ENCODE data around the gene ZNF302. TPM values are rescaled to one million over a fixed set of nuclear protein-coding genes. Genes with fewer than 3 reads are reported as not detected.

Gene ZNF302
- 10 to 100 TPM; 23.8 to 24.9 TPM for total RNA-seq
- polyA plus RNA-seq (ENCODE audit: insufficient read length in 6 of 6): 10 to 100 TPM; 75.9 to 94.2 (median 83.0) TPM
- long read RNA-seq, donor 1, transcript ZNF302-201 (5 exons, 2,590 nt): major isoform, 6 of 17 reads
- long read RNA-seq, donor 1, transcript ZNF302-203 (5 exons, 2,600 nt): major isoform, 6 of 17 reads
- long read RNA-seq, donor 1, partial matches to known transcripts: 0 of 17 reads
- long read RNA-seq, donor 1, other reads (novel, unspliced or antisense): 0 of 17 reads
- long read RNA-seq, donor 2, transcript ZNF302-201 (5 exons, 2,590 nt): major isoform, 6 of 18 reads
- long read RNA-seq, donor 2, partial matches to known transcripts: 0 of 18 reads
- long read RNA-seq, donor 2, other reads (novel, unspliced or antisense): 5 of 18 reads
- long read RNA-seq, donor 3, transcript ZNF302-201 (5 exons, 2,590 nt): major isoform, 5 of 9 reads
- long read RNA-seq, donor 3, partial matches to known transcripts: 0 of 9 reads
- long read RNA-seq, donor 3, other reads (novel, unspliced or antisense): 0 of 9 reads
- long read RNA-seq, donor 4, partial matches to known transcripts: 1 of 16 reads
- long read RNA-seq, donor 4, other reads (novel, unspliced or antisense): 8 of 16 reads
- long read RNA-seq, donor 5, transcript ZNF302-203 (5 exons, 2,600 nt): major isoform, 9 of 34 reads
- long read RNA-seq, donor 5, transcript ZNF302-201 (5 exons, 2,590 nt): minor isoform, 7 of 34 reads
- long read RNA-seq, donor 5, partial matches to known transcripts: 15 of 34 reads
- long read RNA-seq, donor 5, other reads (novel, unspliced or antisense): 0 of 34 reads
- long read RNA-seq, donor 6, transcript ZNF302-203 (5 exons, 2,600 nt): major isoform, 8 of 16 reads
- long read RNA-seq, donor 6, transcript ZNF302-201 (5 exons, 2,590 nt): minor isoform, 5 of 16 reads
- long read RNA-seq, donor 6, partial matches to known transcripts: 0 of 16 reads
- long read RNA-seq, donor 6, other reads (novel, unspliced or antisense): 0 of 16 reads
- long read RNA-seq, donor 7, partial matches to known transcripts: 0 of 8 reads
- long read RNA-seq, donor 7, other reads (novel, unspliced or antisense): 0 of 8 reads
- long read RNA-seq, donor 8, partial matches to known transcripts: 0 of 7 reads
- long read RNA-seq, donor 8, other reads (novel, unspliced or antisense): 0 of 7 reads
- long read RNA-seq, donor 9, partial matches to known transcripts: 0 of 1 reads
- long read RNA-seq, donor 9, other reads (novel, unspliced or antisense): 0 of 1 reads
- long read RNA-seq, donor 10, partial matches to known transcripts: 16 of 18 reads
- long read RNA-seq, donor 10, other reads (novel, unspliced or antisense): 2 of 18 reads
- long read RNA-seq, donor 11: 0 reads
- long read RNA-seq, donor 12, transcript ZNF302-203 (5 exons, 2,600 nt): major isoform, 6 of 15 reads
- long read RNA-seq, donor 12, transcript ZNF302-201 (5 exons, 2,590 nt): major isoform, 6 of 15 reads
- long read RNA-seq, donor 12, partial matches to known transcripts: 0 of 15 reads
- long read RNA-seq, donor 12, other reads (novel, unspliced or antisense): 0 of 15 reads

DNA sequence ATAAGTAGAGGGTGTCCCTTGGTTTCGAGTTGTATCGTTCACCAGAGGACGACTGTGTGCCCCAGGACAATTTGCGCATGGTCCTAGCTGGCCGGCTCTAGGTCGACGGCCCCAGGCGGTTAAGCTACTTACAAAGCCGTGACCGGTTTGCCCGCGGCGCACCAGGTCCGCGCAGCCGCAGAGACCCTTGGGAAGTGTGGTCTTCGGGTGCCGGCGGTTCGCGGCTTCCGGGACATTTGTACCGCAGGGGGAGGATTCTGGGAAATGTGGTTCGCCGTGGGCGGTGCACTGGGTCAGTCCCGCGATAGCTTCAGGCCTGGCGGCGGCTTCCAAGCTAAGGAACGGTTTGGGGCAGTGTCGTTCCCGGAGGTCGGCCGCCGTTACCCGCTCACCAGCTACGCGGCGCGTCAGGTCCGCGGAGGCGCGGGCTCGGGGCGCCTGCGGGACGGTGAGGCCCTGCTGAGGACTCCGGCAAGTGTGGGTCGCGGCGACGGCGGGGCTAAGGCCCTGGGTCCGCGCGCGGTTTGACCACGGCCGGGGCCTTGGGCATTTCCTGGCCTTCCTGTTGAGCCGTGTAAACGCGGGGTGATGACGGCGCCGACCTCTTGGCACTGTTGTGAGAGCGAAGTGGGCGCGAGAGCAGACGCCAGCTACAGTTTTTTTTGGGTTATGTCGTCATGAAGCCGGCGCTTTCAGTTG is at the start of gene ZNF302:
ZNF302 (plus strand) TSS at position 293 of the 699 bp plus-strand sequence. CDS start 1,127 bp downstream, outside the sequence.
- H3K27ac ChIP-seq: peak within 1 kb of the TSS; percentile 98
- peaks cover 0 to 36% of the 10 kb centered on the region in 2 donors for H3K36me3 ChIP-seq
- ATAC-seq (peak; percentile 99), DNase-seq (peak; percentile 95 to 98 (median 98))
- peak within 1 kb of the TSS; percentile 64 to 81 for H3K4me3 ChIP-seq
- TF ChIP-seq, protein P1, sequence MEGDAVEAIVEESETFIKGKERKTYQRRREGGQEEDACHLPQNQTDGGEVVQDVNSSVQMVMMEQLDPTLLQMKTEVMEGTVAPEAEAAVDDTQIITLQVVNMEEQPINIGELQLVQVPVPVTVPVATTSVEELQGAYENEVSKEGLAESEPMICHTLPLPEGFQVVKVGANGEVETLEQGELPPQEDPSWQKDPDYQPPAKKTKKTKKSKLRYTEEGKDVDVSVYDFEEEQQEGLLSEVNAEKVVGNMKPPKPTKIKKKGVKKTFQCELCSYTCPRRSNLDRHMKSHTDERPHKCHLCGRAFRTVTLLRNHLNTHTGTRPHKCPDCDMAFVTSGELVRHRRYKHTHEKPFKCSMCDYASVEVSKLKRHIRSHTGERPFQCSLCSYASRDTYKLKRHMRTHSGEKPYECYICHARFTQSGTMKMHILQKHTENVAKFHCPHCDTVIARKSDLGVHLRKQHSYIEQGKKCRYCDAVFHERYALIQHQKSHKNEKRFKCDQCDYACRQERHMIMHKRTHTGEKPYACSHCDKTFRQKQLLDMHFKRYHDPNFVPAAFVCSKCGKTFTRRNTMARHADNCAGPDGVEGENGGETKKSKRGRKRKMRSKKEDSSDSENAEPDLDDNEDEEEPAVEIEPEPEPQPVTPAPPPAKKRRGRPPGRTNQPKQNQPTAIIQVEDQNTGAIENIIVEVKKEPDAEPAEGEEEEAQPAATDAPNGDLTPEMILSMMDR (IDR thresholded peaks at IDR 0.05): no peak
- intact Hi-C loops (cut with DNase I): no loop called here
- peaks cover 0 to 23% of the 10 kb centered on the region in 2 donors for H3K9me3 ChIP-seq
- peaks cover 0 to 17% of the 10 kb centered on the region in 2 donors for H3K4me1 ChIP-seq
- H3K27me3 ChIP-seq: no peaks in the 10 kb centered on the region

DNA sequence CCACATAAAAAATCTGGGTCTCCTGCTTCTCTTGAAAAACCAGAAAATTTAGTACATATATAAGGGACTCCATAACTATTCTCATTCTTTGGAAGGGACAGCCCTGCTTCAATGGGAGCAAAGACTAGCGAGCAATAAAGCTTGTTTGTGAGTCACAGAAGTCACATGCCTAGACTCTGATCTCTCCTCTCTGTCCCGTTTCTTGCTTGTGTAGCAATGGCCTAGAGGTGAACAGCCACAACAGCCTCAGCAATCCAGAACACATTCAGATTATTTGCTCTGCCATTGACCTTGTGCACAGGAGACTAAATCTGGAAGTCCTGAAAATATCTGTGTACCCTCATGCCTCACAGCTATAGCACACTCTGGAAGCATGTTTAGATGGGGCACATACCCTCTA is 43.7 kb upstream of the ZNF302 start:
- H3K4me3 ChIP-seq: no peak overlapping the region

DNA sequence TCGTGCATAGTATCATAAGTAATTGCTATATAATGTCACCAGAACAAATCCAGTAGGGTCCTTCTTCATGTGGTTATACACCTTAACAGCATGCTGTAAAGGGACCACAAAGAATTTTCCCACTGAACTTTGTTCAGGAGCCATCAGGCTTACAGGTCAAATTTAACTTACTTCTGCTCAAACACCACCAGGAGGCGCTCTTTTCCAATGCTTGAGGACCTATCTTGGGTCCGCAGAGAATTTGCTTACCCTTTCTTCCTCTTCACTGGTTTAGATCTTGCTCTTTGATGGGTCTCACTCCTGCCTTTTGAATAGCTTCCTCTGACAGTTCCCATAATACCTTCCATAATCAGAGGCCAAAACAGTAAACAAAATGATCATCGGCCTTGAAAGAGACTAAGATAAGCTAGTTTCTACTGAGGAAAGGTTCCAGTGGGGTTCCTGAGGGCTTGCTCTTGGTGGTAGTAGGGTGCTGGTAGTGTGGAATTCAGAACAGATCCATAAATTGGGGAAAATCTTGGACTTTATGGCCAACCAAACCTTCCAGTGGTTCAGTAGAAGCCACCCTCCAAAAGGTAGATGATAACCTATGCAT is 37.9 kb upstream of the ZNF302 start:
- ATAC-seq: peak; percentile 89

More for the DNA sequence above, 43.7 kb upstream of the ZNF302 start:
- H3K36me3 ChIP-seq: no peaks in the 10 kb centered on the region
- no peak for DNase-seq
- H3K4me1 ChIP-seq: no peaks in the 10 kb centered on the region
- H3K9me3 ChIP-seq: peaks cover 0 to 20% of the 10 kb centered on the region in 2 donors
- H3K27me3 ChIP-seq: no peaks in the 10 kb centered on the region
- TF ChIP-seq, protein P1 (IDR thresholded peaks at IDR 0.05): no peak
- intact Hi-C loops (cut with DNase I): no loop called here
- no peak overlapping the region for H3K27ac ChIP-seq
- no peak for ATAC-seq

More for the DNA sequence above, 37.9 kb upstream of the ZNF302 start:
- Histone ChIP-seq H3K4me1 (no peaks in the 10 kb centered on the region), H3K36me3 (no peaks in the 10 kb centered on the region), H3K27me3 (no peaks in the 10 kb centered on the region), H3K9me3 (peaks cover 0 to 14% of the 10 kb centered on the region in 2 donors), H3K27ac (no peak overlapping the region), H3K4me3 (no peak overlapping the region)
- TF ChIP-seq, protein P1 (IDR thresholded peaks at IDR 0.05): peak; percentile 75 to 82
- DNase-seq: peak in 3 of 4 donors; percentile 42 to 70 (median 47)
- intact Hi-C loops (cut with DNase I): loop anchor here (2.0 to 10.0 kb wide), 2 partner anchors 65 to 73 kb away; no protein-coding TSS in a partner anchor
